K562 (cell line): ENCODE measurements around the gene RCOR1. TPM values are rescaled to one million over a fixed set of nuclear protein-coding genes. Genes with fewer than 3 reads are reported as not detected.

Source experiments
- CBX5 ChIP-seq: IDR thresholded peaks from 2 replicates; pipeline ENCODE4 v1.6.1; 2014; ENCODE audit warnings: low read depth, borderline replicate concordance
- CEBPG ChIP-seq, 3 experiments: fragments of 200-800 bp in 1 of 3; sonication (Bioruptor generic) in 1 of 3; sonication (generic) in 1 of 3; formaldehyde crosslinking in 1 of 3; IDR thresholded peaks in 2 of 3; conservative IDR thresholded peaks in 1 of 3; 2 replicates each; pipeline versions ENCODE4 v1.6.1 to v1.8.0; 2016 to 2022; ENCODE audit warnings: missing compliant biosample characterization in 2 of 3, missing genetic modification characterization in 2 of 3, mild to moderate bottlenecking in 1 of 3, missing genetic modification reagents in 1 of 3
- DPF2 ChIP-seq: fragments of 450-650 bp; IDR thresholded peaks from 2 replicates; pipeline ENCODE4 v1.6.1; 2016
- ELF1 ChIP-seq: fragments of 200-800 bp; sonication (Bioruptor generic); IDR thresholded peaks from 2 replicates; pipeline ENCODE4 v1.6.1; 2016; ENCODE audit warnings: missing genetic modification characterization, missing compliant biosample characterization
- FOXK2 ChIP-seq, 2 experiments: fragments of 450-650 bp; IDR thresholded peaks in 1 of 2; conservative IDR thresholded peaks in 1 of 2; 2 replicates each; pipeline ENCODE4 v1.6.1; 2016; ENCODE audit warnings: low read depth in 2 of 2, mild to moderate bottlenecking in 1 of 2
- ID3 ChIP-seq, 2 experiments: fragments of 250-450 bp in 1 of 2; fragments of 450-650 bp in 1 of 2; sonication (Bioruptor Pico) in 1 of 2; IDR thresholded peaks; 2 replicates each; pipeline versions ENCODE4 v1.6.1 to v1.8.0; 2016 to 2021; ENCODE audit warnings: mild to moderate bottlenecking in 2 of 2, moderate library complexity in 2 of 2, missing compliant biosample characterization in 1 of 2, missing genetic modification characterization in 1 of 2
- NCOA1 ChIP-seq: fragments of 450-650 bp; IDR thresholded peaks from 2 replicates; pipeline ENCODE4 v1.6.1; 2016; ENCODE audit warnings: low read depth
- RFX1 ChIP-seq: fragments of 450-650 bp; IDR thresholded peaks from 2 replicates; pipeline ENCODE4 v1.6.1; 2016; ENCODE audit warnings: mild to moderate bottlenecking, moderate library complexity
- STAT5A ChIP-seq: IDR thresholded peaks from 2 replicates; pipeline ENCODE4 v1.6.1; 2012; ENCODE audit warnings: low read length, inconsistent platforms, borderline replicate concordance
- TARDBP ChIP-seq: fragments of 450-650 bp; IDR thresholded peaks from 2 replicates; pipeline ENCODE4 v1.6.1; 2016
- ZNF212 ChIP-seq: fragments of 450-650 bp; formaldehyde crosslinking; IDR thresholded peaks from 2 replicates; pipeline ENCODE4 v1.4.0; 2020; ENCODE audit warnings: mild to moderate bottlenecking
- ZNF644 ChIP-seq: fragments of 200-800 bp; sonication (Bioruptor generic); IDR thresholded peaks from 2 replicates; pipeline ENCODE4 v1.6.1; 2016; ENCODE audit warnings: low read depth, missing genetic modification characterization, missing compliant biosample characterization
- ZNF830 ChIP-seq: fragments of 250-450 bp; sonication (Bioruptor Pico); IDR thresholded peaks from 2 replicates; pipeline ENCODE4 v1.5.0; 2021; ENCODE audit warnings: mild to moderate bottlenecking
- polyA plus RNA-seq, 8 experiments: library from polyadenylated mRNA; depleted of rRNA in 4 of 8; stranded (reverse) in 5 of 8; unstranded in 3 of 8; fragments of >200 nt; fragmentation: Nextera tagmentation in 2 of 8; fragmentation: Illumina TruSeq in 1 of 8; extraction: Ambion mirVana in 2 of 8; extraction: Trizol in 1 of 8; gene quantifications; 2 replicates each; pipeline versions ENCODE4 v1.2.1 to v1.2.3, GENCODE V29; 2011 to 2014; ENCODE audit warnings: inconsistent platforms in 1 of 8, missing spikeins in 1 of 8
- total RNA-seq, 7 experiments: library from RNA; depleted of rRNA in 6 of 7; stranded (reverse); fragments of >200 nt in 6 of 7; fragmentation: Illumina TruSeq in 2 of 7; extraction: Trizol in 2 of 7; gene quantifications; 2 replicates each; pipeline versions ENCODE4 v1.2.1 to v1.2.3, GENCODE V29; 2011 to 2021; ENCODE audit warnings: low replicate concordance in 1 of 7
- TF ChIP-seq, protein P1 (sequence below): fragments of 450-650 bp; IDR thresholded peaks from 2 replicates; pipeline ENCODE4 v1.6.1; 2016; ENCODE audit warnings: mild to moderate bottlenecking, moderate library complexity

Gene RCOR1
- total and polyA plus RNA-seq, 9 of the 15 experiments (the other 6 are each of a cell fraction or from before 2014, with no cell fraction given): 8.5 to 47.9 (median 20.9) TPM

DNA sequence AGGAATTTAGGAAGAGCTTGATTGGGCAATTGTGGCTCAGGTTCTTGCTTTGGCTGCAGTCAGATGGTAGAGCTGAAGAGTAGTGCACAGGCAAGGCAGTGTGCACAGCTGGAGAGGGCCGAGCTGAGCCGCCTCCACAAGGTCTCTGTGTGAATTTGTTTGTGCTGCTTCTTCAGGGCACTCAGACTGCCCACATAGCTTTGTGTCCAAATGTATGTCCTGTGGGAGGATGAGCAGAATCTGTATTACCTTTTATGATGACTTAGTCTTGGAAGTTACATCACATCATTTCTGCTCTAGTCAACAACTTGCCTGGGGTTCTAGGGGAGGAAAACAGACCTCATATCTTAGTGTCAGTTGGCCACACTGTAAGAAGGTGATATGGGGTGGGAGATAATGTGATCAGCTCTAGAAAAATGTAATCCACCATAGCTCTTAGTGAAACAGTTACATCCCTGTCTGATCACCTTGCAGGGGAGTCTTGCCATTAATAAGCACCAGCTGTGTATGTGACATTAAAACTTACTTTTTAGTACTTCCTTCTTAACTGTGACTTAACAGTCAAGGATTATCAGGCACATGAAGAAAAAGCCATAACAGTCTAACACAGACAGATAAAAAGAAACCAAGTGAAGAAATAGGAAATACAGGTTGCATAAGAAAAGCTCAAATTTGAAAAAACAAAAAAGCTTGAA is 53.4 kb downstream of the RCOR1 start (continued):
- TF ChIP-seq NCOA1 (peak; percentile 46; the same call in 1 of the 2 replicates), ZNF830 (CRISPR knock-in tag) (no peak), TARDBP (no peak), ELF1 (tag) (no peak), STAT5A (peak; percentile 54; the same call in 1 of the 2 replicates), CBX5 (no peak), ZNF644 (tag) (no peak), RFX1 (no peak), ZNF212 (CRISPR knock-in tag) (no peak), DPF2 (peak; percentile 87), ID3 (CRISPR knock-in tag; IDR thresholded peaks at IDR 0.05) (no peak), ID3 (tag; IDR thresholded peaks at IDR 0.05) (peak; percentile 52; the same call in 1 of the 2 replicates), CEBPG (CRISPR knock-in tag; IDR thresholded peaks at IDR 0.05) (peak; percentile 78; the same call in 1 of the 2 replicates), CEBPG (tag; conservative IDR thresholded peaks at IDR 0.05 in 1 of 2, IDR thresholded peaks at IDR 0.05 in 1 of 2) (peak; percentile 72 to 73; a peak in 3 of 4 replicates), FOXK2 (conservative IDR thresholded peaks at IDR 0.05 in 1 of 2, IDR thresholded peaks at IDR 0.05 in 1 of 2; ENCODE audit: low read depth in 2 of 2) (0 out of 4 replicates have a peak, but pooled peaks of 1 of the 2 experiments have one; percentile 47)
- TF ChIP-seq, protein P1, sequence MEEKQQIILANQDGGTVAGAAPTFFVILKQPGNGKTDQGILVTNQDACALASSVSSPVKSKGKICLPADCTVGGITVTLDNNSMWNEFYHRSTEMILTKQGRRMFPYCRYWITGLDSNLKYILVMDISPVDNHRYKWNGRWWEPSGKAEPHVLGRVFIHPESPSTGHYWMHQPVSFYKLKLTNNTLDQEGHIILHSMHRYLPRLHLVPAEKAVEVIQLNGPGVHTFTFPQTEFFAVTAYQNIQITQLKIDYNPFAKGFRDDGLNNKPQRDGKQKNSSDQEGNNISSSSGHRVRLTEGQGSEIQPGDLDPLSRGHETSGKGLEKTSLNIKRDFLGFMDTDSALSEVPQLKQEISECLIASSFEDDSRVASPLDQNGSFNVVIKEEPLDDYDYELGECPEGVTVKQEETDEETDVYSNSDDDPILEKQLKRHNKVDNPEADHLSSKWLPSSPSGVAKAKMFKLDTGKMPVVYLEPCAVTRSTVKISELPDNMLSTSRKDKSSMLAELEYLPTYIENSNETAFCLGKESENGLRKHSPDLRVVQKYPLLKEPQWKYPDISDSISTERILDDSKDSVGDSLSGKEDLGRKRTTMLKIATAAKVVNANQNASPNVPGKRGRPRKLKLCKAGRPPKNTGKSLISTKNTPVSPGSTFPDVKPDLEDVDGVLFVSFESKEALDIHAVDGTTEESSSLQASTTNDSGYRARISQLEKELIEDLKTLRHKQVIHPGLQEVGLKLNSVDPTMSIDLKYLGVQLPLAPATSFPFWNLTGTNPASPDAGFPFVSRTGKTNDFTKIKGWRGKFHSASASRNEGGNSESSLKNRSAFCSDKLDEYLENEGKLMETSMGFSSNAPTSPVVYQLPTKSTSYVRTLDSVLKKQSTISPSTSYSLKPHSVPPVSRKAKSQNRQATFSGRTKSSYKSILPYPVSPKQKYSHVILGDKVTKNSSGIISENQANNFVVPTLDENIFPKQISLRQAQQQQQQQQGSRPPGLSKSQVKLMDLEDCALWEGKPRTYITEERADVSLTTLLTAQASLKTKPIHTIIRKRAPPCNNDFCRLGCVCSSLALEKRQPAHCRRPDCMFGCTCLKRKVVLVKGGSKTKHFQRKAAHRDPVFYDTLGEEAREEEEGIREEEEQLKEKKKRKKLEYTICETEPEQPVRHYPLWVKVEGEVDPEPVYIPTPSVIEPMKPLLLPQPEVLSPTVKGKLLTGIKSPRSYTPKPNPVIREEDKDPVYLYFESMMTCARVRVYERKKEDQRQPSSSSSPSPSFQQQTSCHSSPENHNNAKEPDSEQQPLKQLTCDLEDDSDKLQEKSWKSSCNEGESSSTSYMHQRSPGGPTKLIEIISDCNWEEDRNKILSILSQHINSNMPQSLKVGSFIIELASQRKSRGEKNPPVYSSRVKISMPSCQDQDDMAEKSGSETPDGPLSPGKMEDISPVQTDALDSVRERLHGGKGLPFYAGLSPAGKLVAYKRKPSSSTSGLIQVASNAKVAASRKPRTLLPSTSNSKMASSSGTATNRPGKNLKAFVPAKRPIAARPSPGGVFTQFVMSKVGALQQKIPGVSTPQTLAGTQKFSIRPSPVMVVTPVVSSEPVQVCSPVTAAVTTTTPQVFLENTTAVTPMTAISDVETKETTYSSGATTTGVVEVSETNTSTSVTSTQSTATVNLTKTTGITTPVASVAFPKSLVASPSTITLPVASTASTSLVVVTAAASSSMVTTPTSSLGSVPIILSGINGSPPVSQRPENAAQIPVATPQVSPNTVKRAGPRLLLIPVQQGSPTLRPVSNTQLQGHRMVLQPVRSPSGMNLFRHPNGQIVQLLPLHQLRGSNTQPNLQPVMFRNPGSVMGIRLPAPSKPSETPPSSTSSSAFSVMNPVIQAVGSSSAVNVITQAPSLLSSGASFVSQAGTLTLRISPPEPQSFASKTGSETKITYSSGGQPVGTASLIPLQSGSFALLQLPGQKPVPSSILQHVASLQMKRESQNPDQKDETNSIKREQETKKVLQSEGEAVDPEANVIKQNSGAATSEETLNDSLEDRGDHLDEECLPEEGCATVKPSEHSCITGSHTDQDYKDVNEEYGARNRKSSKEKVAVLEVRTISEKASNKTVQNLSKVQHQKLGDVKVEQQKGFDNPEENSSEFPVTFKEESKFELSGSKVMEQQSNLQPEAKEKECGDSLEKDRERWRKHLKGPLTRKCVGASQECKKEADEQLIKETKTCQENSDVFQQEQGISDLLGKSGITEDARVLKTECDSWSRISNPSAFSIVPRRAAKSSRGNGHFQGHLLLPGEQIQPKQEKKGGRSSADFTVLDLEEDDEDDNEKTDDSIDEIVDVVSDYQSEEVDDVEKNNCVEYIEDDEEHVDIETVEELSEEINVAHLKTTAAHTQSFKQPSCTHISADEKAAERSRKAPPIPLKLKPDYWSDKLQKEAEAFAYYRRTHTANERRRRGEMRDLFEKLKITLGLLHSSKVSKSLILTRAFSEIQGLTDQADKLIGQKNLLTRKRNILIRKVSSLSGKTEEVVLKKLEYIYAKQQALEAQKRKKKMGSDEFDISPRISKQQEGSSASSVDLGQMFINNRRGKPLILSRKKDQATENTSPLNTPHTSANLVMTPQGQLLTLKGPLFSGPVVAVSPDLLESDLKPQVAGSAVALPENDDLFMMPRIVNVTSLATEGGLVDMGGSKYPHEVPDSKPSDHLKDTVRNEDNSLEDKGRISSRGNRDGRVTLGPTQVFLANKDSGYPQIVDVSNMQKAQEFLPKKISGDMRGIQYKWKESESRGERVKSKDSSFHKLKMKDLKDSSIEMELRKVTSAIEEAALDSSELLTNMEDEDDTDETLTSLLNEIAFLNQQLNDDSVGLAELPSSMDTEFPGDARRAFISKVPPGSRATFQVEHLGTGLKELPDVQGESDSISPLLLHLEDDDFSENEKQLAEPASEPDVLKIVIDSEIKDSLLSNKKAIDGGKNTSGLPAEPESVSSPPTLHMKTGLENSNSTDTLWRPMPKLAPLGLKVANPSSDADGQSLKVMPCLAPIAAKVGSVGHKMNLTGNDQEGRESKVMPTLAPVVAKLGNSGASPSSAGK: no peak
